ENCODE data around the gene AKR1B1. TPM values are rescaled to one million over a fixed set of nuclear protein-coding genes. Genes with fewer than 3 reads are reported as not detected.

AKR1B1 gene
- total and polyA plus RNA-seq, 9 of the 15 experiments (the other 6 are each of a cell fraction or from before 2014, with no cell fraction given): 2.0 to 10.6 (median 6.2) TPM

- TF ChIP-seq STAT6 (CRISPR knock-in tag; IDR thresholded peaks at IDR 0.05): no peak
- no peak for TF ChIP-seq CEBPG (CRISPR knock-in tag; IDR thresholded peaks at IDR 0.05)
- no peak for TF ChIP-seq CEBPG (tag; conservative IDR thresholded peaks at IDR 0.05 in 1 of 2, IDR thresholded peaks at IDR 0.05 in 1 of 2)
- TF ChIP-seq ZBTB12 (CRISPR knock-in tag; IDR thresholded peaks at IDR 0.05): no peak
- TF ChIP-seq ZNF717 (CRISPR knock-in tag; IDR thresholded peaks at IDR 0.05): no peak
- TF ChIP-seq RBM17 (IDR thresholded peaks at IDR 0.05; ENCODE audit: borderline replicate concordance, low read depth, low read length): no peak
- TF ChIP-seq NFIC (IDR thresholded peaks at IDR 0.05): no peak
- 0 out of 2 replicates have a peak, but pooled peaks have one; percentile 33 for TF ChIP-seq THAP12 (CRISPR knock-in tag; IDR thresholded peaks at IDR 0.05)
- TF ChIP-seq ATF2 (CRISPR knock-in tag; IDR thresholded peaks at IDR 0.05): no peak
- peak; percentile 65 for TF ChIP-seq SPI1 (IDR thresholded peaks at IDR 0.05; ENCODE audit: borderline replicate concordance, low read depth, low read length)
- no peak for TF ChIP-seq ZKSCAN3 (CRISPR knock-in tag; IDR thresholded peaks at IDR 0.05)
- no peak for TF ChIP-seq ZHX1 (conservative IDR thresholded peaks at IDR 0.05; ENCODE audit: low read length)
These were observed 26.4 kb downstream of the AKR1B1 start (continued) for GRCh38 chr7:134432296-134433152.
